B cell (primary cell): Measurements from ENCODE around the gene GFAP. TPM values are rescaled to one million over a fixed set of nuclear protein-coding genes. Genes with fewer than 3 reads are reported as not detected.
A peak's percentile ranks its signal among the peaks of the same experiment; 100 is the strongest.

ENCODE experiments used
- ATAC-seq: fragments of 200-7000 bp; cut with Tn5 transposase; one replicate; pipeline ENCODE4 v1.10.0; 2021; ENCODE audit warnings: low read depth, mild to moderate bottlenecking, moderate number of reproducible peaks, moderate library complexity
- CTCF ChIA-PET: fragments of 350-600 bp; sonication (Branson Sonifier 250); formaldehyde crosslinking; loops from one replicate; lab custom pipeline; 2021; ENCODE audit warnings: antibody characterized with exemption, inconsistent platforms; lab: Charles Lee
- POLR2A ChIA-PET: fragments of 350-600 bp; sonication (Branson Sonifier 250); formaldehyde crosslinking; loops from one replicate; lab custom pipeline; 2021; ENCODE audit warnings: antibody characterized with exemption; lab: Charles Lee
- DNase-seq: peaks from one replicate; pipeline ENCODE4 v3.0.0; 2013
- H2AFZ ChIP-seq: 2 replicates; pipeline ENCODE4 v1.6.1; 2012; ENCODE audit warnings: mild to moderate bottlenecking, low read depth, low read length; ENCODE audit not compliant: insufficient read depth, poor library complexity, severe bottlenecking
- H3K27ac ChIP-seq, 2 donors: 1 replicate in 1 of 2; 2 replicates in 1 of 2; pipeline ENCODE4 v1.5.1; 2012 to 2013; ENCODE audit warnings: low read length in 2 of 2, mild to moderate bottlenecking in 2 of 2, moderate library complexity in 1 of 2
- H3K27me3 ChIP-seq, 4 experiments: fragments of 200-600 bp in 1 of 4; sonication (generic) in 1 of 4; replicated peaks in 1 of 4; 1 replicate in 2 of 4; 2 replicates in 2 of 4; pipeline versions ENCODE4 v1.6.1 to v1.7.0; 2013 to 2016; ENCODE audit warnings: low read length in 3 of 4, mild to moderate bottlenecking in 2 of 4, mixed read lengths in 1 of 4, moderate library complexity in 1 of 4; ENCODE audit not compliant: insufficient read depth in 4 of 4, control insufficient read depth in 3 of 4; ENCODE audit errors: control extremely low read depth in 1 of 4
- H3K36me3 ChIP-seq, 2 experiments: replicated peaks in 1 of 2; 1 replicate in 1 of 2; 2 replicates in 1 of 2; pipeline versions ENCODE4 v1.6.1 to v1.7.1; 2013; ENCODE audit warnings: low read length in 1 of 2; ENCODE audit not compliant: insufficient read depth in 2 of 2, control insufficient read depth in 1 of 2; ENCODE audit errors: control extremely low read depth in 1 of 2, extremely low read depth in 1 of 2
- H3K4me1 ChIP-seq, 2 donors: fragments of 200-600 bp in 1 of 2; sonication (generic) in 1 of 2; 1 replicate in 1 of 2; 2 replicates in 1 of 2; pipeline versions ENCODE4 v1.5.1 to v1.6.1; 2013 to 2017; ENCODE audit warnings: low read length in 2 of 2; ENCODE audit not compliant: control insufficient read depth in 2 of 2, insufficient read depth in 2 of 2
- H3K4me2 ChIP-seq: replicated peaks from 2 replicates; pipeline ENCODE3; 2012; ENCODE audit warnings: mild to moderate bottlenecking, low read depth, low read length; ENCODE audit not compliant: poor library complexity, severe bottlenecking
- H3K4me3 ChIP-seq, 5 experiments: fragments of 200-600 bp in 1 of 5; sonication (generic) in 1 of 5; 1 replicate in 3 of 5; 2 replicates in 2 of 5; pipeline versions ENCODE4 v1.5.1 to v1.7.0; 2011 to 2016; ENCODE audit warnings: low read length in 4 of 5, mild to moderate bottlenecking in 4 of 5, low read depth in 2 of 5, control low read depth in 1 of 5, moderate library complexity in 1 of 5; ENCODE audit not compliant: insufficient read depth in 1 of 5; ENCODE audit errors: control extremely low read depth in 1 of 5, extremely low read depth in 1 of 5
- H3K79me2 ChIP-seq: fragments of 200-600 bp; sonication (generic); one replicate; pipeline ENCODE4 v1.6.0; 2016; ENCODE audit warnings: low read length; ENCODE audit not compliant: control insufficient read depth, insufficient read depth
- H3K9ac ChIP-seq: fragments of 200-600 bp; sonication (generic); 2 replicates; pipeline ENCODE4 v1.6.1; 2017; ENCODE audit warnings: mild to moderate bottlenecking, low read length, moderate library complexity
- H3K9me3 ChIP-seq, 3 donors: one replicate each; pipeline versions ENCODE4 v1.6.1 to v1.7.1; 2013; ENCODE audit warnings: low read length in 2 of 3; ENCODE audit not compliant: control insufficient read depth in 2 of 3, insufficient read depth in 1 of 3; ENCODE audit errors: control extremely low read depth in 1 of 3
- H4K20me1 ChIP-seq: 2 replicates; pipeline ENCODE4 v1.6.0; 2012; ENCODE audit warnings: mild to moderate bottlenecking, low read length; ENCODE audit not compliant: insufficient read depth, control insufficient read depth, poor library complexity, severe bottlenecking
- H3K27ac Mint-ChIP-seq: one replicate; pipeline ENCODE4 v1.8.0; 2021; ENCODE audit warnings: mixed read lengths
- H3K27me3 Mint-ChIP-seq: one replicate; pipeline ENCODE4 v1.8.0; 2021; ENCODE audit warnings: mixed read lengths
- H3K4me1 Mint-ChIP-seq: one replicate; pipeline ENCODE4 v1.8.0; 2021; ENCODE audit warnings: mixed read lengths
- H3K4me3 Mint-ChIP-seq: one replicate; pipeline ENCODE4 v1.8.0; 2021; ENCODE audit warnings: mixed read lengths
- H3K9me3 Mint-ChIP-seq: one replicate; pipeline ENCODE4 v1.8.0; 2022; ENCODE audit warnings: mixed read lengths; ENCODE audit not compliant: insufficient read depth
- EZH2 ChIP-seq: IDR thresholded peaks from 2 replicates; pipeline ENCODE4 v1.6.1; 2012; ENCODE audit warnings: borderline replicate concordance, low read depth, mild to moderate bottlenecking, moderate library complexity, low read length; ENCODE audit not compliant: insufficient read depth, poor library complexity, severe bottlenecking
- WGBS: methylation state at CpG from one replicate; pipeline ENCODE4 v1.1.5; 2013; ENCODE audit warnings: missing lambda C conversion rate; ENCODE audit not compliant: insufficient coverage; 5-methylcytosine and 5-hydroxymethylcytosine counted together
- intact Hi-C: fragments of 100-400 bp; cut with micrococcal nuclease; formaldehyde crosslinking; loops from one replicate; pipeline ENCODE4 v1.10.0; 2022
- polyA plus RNA-seq: library from polyadenylated mRNA; depleted of rRNA; stranded (reverse); fragments of >200 nt; gene quantifications from 2 replicates; pipeline ENCODE4 v1.2.3, GENCODE V29; 2012
- total RNA-seq, 2 donors: library from RNA; stranded (reverse); fragments of 120-200 nt in 1 of 2; gene quantifications; 1 replicate in 1 of 2; 2 replicates in 1 of 2; pipeline versions ENCODE4 v1.2.3 to v1.2.4, GENCODE V29; 2013 to 2022
- TF ChIP-seq, protein P1 (sequence below): fragments of 200-600 bp; IDR thresholded peaks from one replicate; pipeline ENCODE4 v1.8.0; 2022; ENCODE audit warnings: antibody characterized with exemption, mild to moderate bottlenecking

Gene GFAP
- total and polyA plus RNA-seq, 2 donors (not counting 1 experiment from before 2014, with no cell fraction given): not detected

DNA sequence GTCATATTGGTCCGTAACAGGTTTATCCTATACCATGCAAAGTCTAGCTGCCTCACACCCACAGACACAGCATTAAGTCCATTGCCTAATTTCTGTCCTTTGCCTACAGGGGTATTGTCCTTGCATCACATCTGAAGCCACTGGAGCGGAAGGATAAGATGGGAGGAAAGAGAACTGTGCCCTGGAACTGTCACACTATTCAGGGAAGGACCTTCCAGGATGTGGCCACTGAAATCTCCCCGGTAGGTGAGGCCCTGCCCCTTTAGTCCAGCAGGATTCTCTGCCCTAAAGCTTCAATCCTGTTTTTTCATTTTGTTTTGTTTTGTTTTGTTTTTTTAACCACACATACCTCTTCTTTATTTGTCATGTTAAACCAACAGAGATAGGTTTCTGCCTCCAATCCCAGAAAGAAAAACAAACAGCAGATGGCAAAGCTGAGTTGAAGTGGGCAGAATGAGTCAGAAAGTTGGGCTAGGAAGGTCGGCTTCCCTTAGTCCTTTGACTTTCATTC lies 13.8 kb downstream of the GFAP start:
- Histone ChIP-seq H2AFZ (no peak overlapping the region), H3K79me2 (peaks cover 28% of the 10 kb centered on the region), H3K9ac (no peak overlapping the region), H4K20me1 (no peaks in the 10 kb centered on the region), H3K27ac (no peak overlapping the region), H3K36me3 (no peaks in the 10 kb centered on the region), H3K27me3 (peaks cover 0 to 3% (median 0%) of the 10 kb centered on the region in 4 experiments), H3K4me2 (no peak overlapping the region), H3K9me3 (no peaks in the 10 kb centered on the region), H3K4me1 (peaks cover 13 to 23% of the 10 kb centered on the region in 2 donors), H3K4me3 (no peak overlapping the region)
- H3K4me3 Mint-ChIP-seq: peak overlapping the region; percentile 26
- ATAC-seq: no peak
- CTCF ChIA-PET: interaction anchor here (3.3 kb wide), 1 partner anchor 19 kb away, joined by 8 read pairs; no protein-coding TSS in a partner anchor
- H3K27ac Mint-ChIP-seq: peak overlapping the region; percentile 46
- POLR2A ChIA-PET: no interaction called here
- WGBS: 82% methylated on average over 1 of the region's 4 CpGs
- peaks cover 10% of the 10 kb centered on the region for H3K27me3 Mint-ChIP-seq
- TF ChIP-seq EZH2: no peak
- TF ChIP-seq, protein P1, sequence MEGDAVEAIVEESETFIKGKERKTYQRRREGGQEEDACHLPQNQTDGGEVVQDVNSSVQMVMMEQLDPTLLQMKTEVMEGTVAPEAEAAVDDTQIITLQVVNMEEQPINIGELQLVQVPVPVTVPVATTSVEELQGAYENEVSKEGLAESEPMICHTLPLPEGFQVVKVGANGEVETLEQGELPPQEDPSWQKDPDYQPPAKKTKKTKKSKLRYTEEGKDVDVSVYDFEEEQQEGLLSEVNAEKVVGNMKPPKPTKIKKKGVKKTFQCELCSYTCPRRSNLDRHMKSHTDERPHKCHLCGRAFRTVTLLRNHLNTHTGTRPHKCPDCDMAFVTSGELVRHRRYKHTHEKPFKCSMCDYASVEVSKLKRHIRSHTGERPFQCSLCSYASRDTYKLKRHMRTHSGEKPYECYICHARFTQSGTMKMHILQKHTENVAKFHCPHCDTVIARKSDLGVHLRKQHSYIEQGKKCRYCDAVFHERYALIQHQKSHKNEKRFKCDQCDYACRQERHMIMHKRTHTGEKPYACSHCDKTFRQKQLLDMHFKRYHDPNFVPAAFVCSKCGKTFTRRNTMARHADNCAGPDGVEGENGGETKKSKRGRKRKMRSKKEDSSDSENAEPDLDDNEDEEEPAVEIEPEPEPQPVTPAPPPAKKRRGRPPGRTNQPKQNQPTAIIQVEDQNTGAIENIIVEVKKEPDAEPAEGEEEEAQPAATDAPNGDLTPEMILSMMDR: no peak
- DNase-seq: no peak
- intact Hi-C loops: no loop called here
- H3K4me1 Mint-ChIP-seq: peaks cover 19% of the 10 kb centered on the region
- no peaks in the 10 kb centered on the region for H3K9me3 Mint-ChIP-seq

DNA sequence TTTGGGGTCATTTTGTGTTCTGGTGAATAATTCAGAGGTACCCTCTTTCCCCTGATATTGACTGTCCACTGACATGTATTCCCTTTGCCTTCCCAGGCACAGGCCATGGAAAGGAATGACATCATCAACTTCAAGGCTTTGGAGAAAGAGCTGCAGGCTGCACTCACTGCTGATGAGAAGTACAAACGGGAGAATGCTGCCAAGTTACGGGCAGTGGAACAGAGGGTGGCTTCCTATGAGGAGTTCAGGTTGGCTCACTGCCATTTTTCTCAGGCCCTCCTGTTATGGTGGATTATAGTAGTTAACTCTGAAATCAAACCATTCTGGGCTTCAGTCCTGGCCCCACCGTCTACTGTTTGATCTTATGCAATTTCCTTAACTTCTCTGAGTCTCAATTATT lies 14.4 kb downstream of the GFAP start:
- Histone ChIP-seq H3K27me3 (peaks cover 0 to 3% (median 0%) of the 10 kb centered on the region in 4 experiments), H3K4me1 (peaks cover 13 to 23% of the 10 kb centered on the region in 2 donors), H3K27ac (no peak overlapping the region), H4K20me1 (no peaks in the 10 kb centered on the region), H3K9me3 (no peaks in the 10 kb centered on the region), H3K9ac (no peak overlapping the region), H2AFZ (no peak overlapping the region), H3K79me2 (peaks cover 33% of the 10 kb centered on the region), H3K36me3 (peaks cover 0 to under 1% of the 10 kb centered on the region in 2 experiments), H3K4me2 (no peak overlapping the region), H3K4me3 (no peak overlapping the region)
- Mint-ChIP-seq H3K27ac (no peak overlapping the region), H3K9me3 (no peaks in the 10 kb centered on the region), H3K4me3 (peak overlapping the region; percentile 26), H3K4me1 (peaks cover 22% of the 10 kb centered on the region), H3K27me3 (peaks cover 5% of the 10 kb centered on the region)
- POLR2A ChIA-PET: no interaction called here
- TF ChIP-seq, protein P1: no peak
- no peak for TF ChIP-seq EZH2
- 53% methylated on average over 2 of the region's 3 CpGs for WGBS
- ATAC-seq (no peak), DNase-seq (no peak)
- intact Hi-C loops: no loop called here
- CTCF ChIA-PET: interaction anchor here (1.0 to 3.3 kb wide), 2 partner anchors 19 to 234 kb away, joined by 3 to 8 read pairs; no protein-coding TSS in a partner anchor
